HCT116 (cell line): ENCODE results near the gene RGS7. TPM values are rescaled to one million over a fixed set of nuclear protein-coding genes. Genes with fewer than 3 reads are reported as not detected.
"Not testable (repeated sequence)": the region's sequence is repeated elsewhere in the genome, so short reads cannot be mapped to it uniquely, and the experiment has no call there.

Experiments used
- ATAC-seq: fragments of 200-7000 bp; cut with Tn5 transposase; 2 replicates; pipeline ENCODE4 v1.9.1; 2020; ENCODE audit warnings: mild to moderate bottlenecking, moderate library complexity
- BruUV-seq: library from RNA; stranded (reverse); fragments of 400-500 nt; replicated peaks from 2 replicates; lab custom pipeline; 2021; lab: Mats Ljungman, UMichigan
- CTCF ChIA-PET: fragments of 300-600 bp; sonication (Branson Sonifier 250); formaldehyde crosslinking; loops from one replicate; lab custom pipeline; 2021; ENCODE audit warnings: antibody characterized with exemption; lab: Charles Lee
- POLR2A ChIA-PET: fragments of 300-600, 350-600 bp; sonication (Branson Sonifier 250); formaldehyde crosslinking; loops from one replicate; lab custom pipeline; 2021; ENCODE audit warnings: antibody characterized with exemption; lab: Charles Lee
- RAD21 ChIA-PET, 2 experiments: fragments of 300-600 bp; sonication (Branson Sonifier 250); formaldehyde crosslinking; loops; one replicate each; lab custom pipeline; 2023; ENCODE audit warnings: low total read pairs in 2 of 2; ENCODE audit not compliant: uncharacterized antibody in 2 of 2, unreplicated experiment in 2 of 2, low non-redundant PET in 1 of 2; lab: Charles Lee
- DNase-seq: peaks from one replicate; pipeline ENCODE4 v3.0.0-alpha.2; 2010; ENCODE audit warnings: low read depth, low spot score
- H2AFZ ChIP-seq: fragments of 200-600 bp; shearing (Covaris generic), sonication (generic); 2 replicates; pipeline ENCODE4 v1.6.1; 2017; ENCODE audit warnings: low read depth, mixed run types, mixed read lengths, antibody characterized with exemption, low read length; ENCODE audit not compliant: poor library complexity, severe bottlenecking
- H3K27ac ChIP-seq: 2 replicates; pipeline ENCODE4 v1.5.1; 2012; ENCODE audit warnings: low read depth, low read length
- H3K27me3 ChIP-seq: fragments of 200-600 bp; sonication (generic); 2 replicates; pipeline ENCODE4 v1.6.1; 2016; ENCODE audit warnings: mixed run types, low read length, mixed read lengths; ENCODE audit not compliant: insufficient read depth
- H3K36me3 ChIP-seq, 2 experiments: fragments of 200-500 bp in 1 of 2; fragments of 200-600 bp in 1 of 2; sonication (Bioruptor generic) in 1 of 2; sonication (generic) in 1 of 2; 2 replicates each; pipeline versions ENCODE4 v1.5.1 to v1.6.1; 2014 to 2016; ENCODE audit warnings: low read length in 2 of 2, inconsistent platforms in 1 of 2, mixed read lengths in 1 of 2, mixed run types in 1 of 2; ENCODE audit not compliant: insufficient read depth in 2 of 2, control insufficient read depth in 1 of 2
- H3K4me1 ChIP-seq, 2 experiments: fragments of 200-600 bp in 1 of 2; sonication (generic) in 1 of 2; 2 replicates each; pipeline versions ENCODE4 v1.5.1 to v1.6.1; 2012 to 2017; ENCODE audit warnings: low read length in 2 of 2, inconsistent platforms in 1 of 2, mild to moderate bottlenecking in 1 of 2, mixed read lengths in 1 of 2, mixed run types in 1 of 2, moderate library complexity in 1 of 2; ENCODE audit not compliant: insufficient read depth in 2 of 2, control insufficient read depth in 1 of 2
- H3K4me2 ChIP-seq: fragments of 200-600 bp; sonication (generic); 2 replicates; pipeline ENCODE4 v1.6.1; 2017; ENCODE audit warnings: mixed run types, low read length, mixed read lengths
- H3K4me3 ChIP-seq, 2 experiments: fragments of 200-600 bp in 1 of 2; sonication (generic) in 1 of 2; replicated peaks in 1 of 2; 2 replicates each; pipeline ENCODE4 v1.5.1; 2011 to 2016; ENCODE audit warnings: low read length in 2 of 2, control low read depth in 1 of 2, low read depth in 1 of 2, mild to moderate bottlenecking in 1 of 2, mixed read lengths in 1 of 2, mixed run types in 1 of 2
- H3K79me2 ChIP-seq: fragments of 200-600 bp; sonication (generic); 2 replicates; pipeline ENCODE4 v1.6.1; 2017; ENCODE audit warnings: mild to moderate bottlenecking, mixed run types, low read length, moderate library complexity, mixed read lengths; ENCODE audit not compliant: insufficient read depth
- H3K9ac ChIP-seq: fragments of 200-600 bp; sonication (generic); 2 replicates; pipeline ENCODE4 v1.6.1; 2016; ENCODE audit warnings: low read length, mixed read lengths
- H3K9me2 ChIP-seq: fragments of 200-600 bp; sonication (generic), shearing (Covaris generic); 2 replicates; pipeline ENCODE4 v1.6.1; 2017; ENCODE audit warnings: mixed run types, mild to moderate bottlenecking, moderate library complexity; ENCODE audit not compliant: insufficient read depth
- H3K9me3 ChIP-seq, 2 experiments: fragments of 200-500 bp in 1 of 2; fragments of 200-600 bp in 1 of 2; sonication (Bioruptor generic) in 1 of 2; sonication (generic) in 1 of 2; 2 replicates each; pipeline ENCODE4 v1.6.1; 2014 to 2017; ENCODE audit warnings: low read length in 2 of 2, mixed read lengths in 2 of 2, inconsistent platforms in 1 of 2, low read depth in 1 of 2, mild to moderate bottlenecking in 1 of 2, mixed run types in 1 of 2, moderate library complexity in 1 of 2; ENCODE audit not compliant: control insufficient read depth in 1 of 2, insufficient read depth in 1 of 2
- H4K20me1 ChIP-seq: fragments of 200-600 bp; sonication (generic), shearing (Covaris generic); 2 replicates; pipeline ENCODE4 v1.6.1; 2017; ENCODE audit warnings: mixed run types, mild to moderate bottlenecking, moderate library complexity; ENCODE audit not compliant: insufficient read depth
- ATF3 ChIP-seq: IDR thresholded peaks from 2 replicates; pipeline ENCODE4 v1.6.1; 2012
- POLR2AphosphoS5 ChIP-seq: IDR thresholded peaks from 2 replicates; pipeline ENCODE4 v1.6.1; 2011; ENCODE audit warnings: mild to moderate bottlenecking, low read depth, low read length, moderate library complexity
- RAD21 ChIP-seq: IDR thresholded peaks from 2 replicates; pipeline ENCODE4 v1.6.1; 2012; ENCODE audit warnings: low read depth, mild to moderate bottlenecking
- SP1 ChIP-seq: IDR thresholded peaks from 2 replicates; pipeline ENCODE4 v1.6.1; 2012; ENCODE audit warnings: low read depth
- TCF7L2 ChIP-seq: IDR thresholded peaks from 2 replicates; pipeline ENCODE4 v1.7.0; 2011; ENCODE audit warnings: borderline replicate concordance, inconsistent platforms; ENCODE audit not compliant: insufficient read depth, insufficient read length; ENCODE audit errors: extremely low read depth
- intact Hi-C: fragments of 100-400 bp; cut with micrococcal nuclease; formaldehyde crosslinking; loops from 2 replicates; pipeline ENCODE4 v1.10.0; 2022
- total RNA-seq: library from RNA; stranded (reverse); gene quantifications from one replicate; pipeline ENCODE4 v1.2.1, GENCODE V29; 2021; ENCODE audit not compliant: unreplicated experiment
- TF ChIP-seq, protein P1 (sequence below): IDR thresholded peaks from 2 replicates; pipeline ENCODE4 v1.6.1; 2012; ENCODE audit warnings: low read depth

RGS7 gene
- total RNA-seq, 1 experiment from 2014 or later, result not detected

DNA sequence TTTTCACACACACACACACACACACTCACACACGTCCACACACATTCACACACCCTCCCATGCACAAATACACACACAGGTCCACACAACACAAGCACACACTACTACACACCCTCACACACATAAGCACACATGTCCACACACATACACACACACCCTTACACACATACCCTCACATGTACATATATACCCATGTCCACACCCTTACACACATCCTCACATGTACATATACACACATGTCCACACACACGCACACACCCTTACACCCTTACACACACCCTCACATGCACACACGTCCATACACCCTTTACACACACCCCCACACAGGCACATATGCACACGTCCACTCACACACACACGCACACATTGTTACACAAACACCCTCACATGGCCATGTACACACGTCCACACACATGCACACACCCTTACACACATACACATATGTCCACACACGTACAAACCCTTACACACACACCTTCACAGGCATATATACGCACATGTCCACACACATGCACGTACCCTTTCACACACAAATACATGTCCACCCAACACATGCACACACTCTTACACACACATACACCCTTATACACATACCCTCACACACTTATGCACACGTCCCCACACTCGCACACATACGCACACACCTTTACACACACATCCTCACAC is 50.7 kb downstream of the RGS7 start (continued):
- TF ChIP-seq RAD21, result no peak
- no peak for TF ChIP-seq ATF3
- TF ChIP-seq SP1, result no peak
- TF ChIP-seq TCF7L2, result no peak
- no peak for TF ChIP-seq POLR2AphosphoS5
- TF ChIP-seq, protein P1, sequence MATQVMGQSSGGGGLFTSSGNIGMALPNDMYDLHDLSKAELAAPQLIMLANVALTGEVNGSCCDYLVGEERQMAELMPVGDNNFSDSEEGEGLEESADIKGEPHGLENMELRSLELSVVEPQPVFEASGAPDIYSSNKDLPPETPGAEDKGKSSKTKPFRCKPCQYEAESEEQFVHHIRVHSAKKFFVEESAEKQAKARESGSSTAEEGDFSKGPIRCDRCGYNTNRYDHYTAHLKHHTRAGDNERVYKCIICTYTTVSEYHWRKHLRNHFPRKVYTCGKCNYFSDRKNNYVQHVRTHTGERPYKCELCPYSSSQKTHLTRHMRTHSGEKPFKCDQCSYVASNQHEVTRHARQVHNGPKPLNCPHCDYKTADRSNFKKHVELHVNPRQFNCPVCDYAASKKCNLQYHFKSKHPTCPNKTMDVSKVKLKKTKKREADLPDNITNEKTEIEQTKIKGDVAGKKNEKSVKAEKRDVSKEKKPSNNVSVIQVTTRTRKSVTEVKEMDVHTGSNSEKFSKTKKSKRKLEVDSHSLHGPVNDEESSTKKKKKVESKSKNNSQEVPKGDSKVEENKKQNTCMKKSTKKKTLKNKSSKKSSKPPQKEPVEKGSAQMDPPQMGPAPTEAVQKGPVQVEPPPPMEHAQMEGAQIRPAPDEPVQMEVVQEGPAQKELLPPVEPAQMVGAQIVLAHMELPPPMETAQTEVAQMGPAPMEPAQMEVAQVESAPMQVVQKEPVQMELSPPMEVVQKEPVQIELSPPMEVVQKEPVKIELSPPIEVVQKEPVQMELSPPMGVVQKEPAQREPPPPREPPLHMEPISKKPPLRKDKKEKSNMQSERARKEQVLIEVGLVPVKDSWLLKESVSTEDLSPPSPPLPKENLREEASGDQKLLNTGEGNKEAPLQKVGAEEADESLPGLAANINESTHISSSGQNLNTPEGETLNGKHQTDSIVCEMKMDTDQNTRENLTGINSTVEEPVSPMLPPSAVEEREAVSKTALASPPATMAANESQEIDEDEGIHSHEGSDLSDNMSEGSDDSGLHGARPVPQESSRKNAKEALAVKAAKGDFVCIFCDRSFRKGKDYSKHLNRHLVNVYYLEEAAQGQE, result no peak

- H3K9me3 ChIP-seq, RAD21 ChIA-PET, DNase-seq, BruUV-seq, H3K79me2 ChIP-seq, CTCF ChIA-PET, H3K36me3 ChIP-seq, H2AFZ ChIP-seq, H3K9me2 ChIP-seq, H4K20me1 ChIP-seq, intact Hi-C loops, POLR2A ChIA-PET, H3K4me3 ChIP-seq, H3K4me1 ChIP-seq, H3K27ac ChIP-seq, ATAC-seq, H3K9ac ChIP-seq, H3K4me2 ChIP-seq, H3K27me3 ChIP-seq: not testable (repeated sequence)
Measured at GRCh38 chr1:241302024-241302423, 55.0 kb downstream of the RGS7 start.
